SH-SY5Y (cell line): ENCODE measurements around the gene GPR35.

ENCODE experiments used
- GATA2 ChIP-seq: IDR thresholded peaks from 2 replicates; pipeline ENCODE4 v1.6.1; 2011; ENCODE audit warnings: mild to moderate bottlenecking, low read depth, low read length
- GATA3 ChIP-seq: IDR thresholded peaks from 2 replicates; pipeline ENCODE4 v1.6.1; 2011; ENCODE audit warnings: low read depth, mild to moderate bottlenecking, low read length, moderate library complexity

GRCh38 chr2:240642806-240643092 is 17.5 kb downstream of the GPR35 start:
- no peak for TF ChIP-seq GATA2
- TF ChIP-seq GATA3, result no peak
